ENCODE data around the gene BCAR3.
"Not testable (repeated sequence)": the region's sequence is repeated elsewhere in the genome, so short reads cannot be mapped to it uniquely, and the experiment has no call there.

BCAR3 gene

GRCh38 chr1:93705892-93706500 lies 24.4 kb upstream of the BCAR3 start:
- no peak for DNase-seq (ENCODE audit: low read depth)

GRCh38 chr1:93704052-93704451 lies 22.4 kb upstream of the BCAR3 start:
- DNase-seq (ENCODE audit: low read depth), result no peak

- DNase-seq (ENCODE audit: low read depth), result no peak
These were observed 22.0 kb upstream of the BCAR3 start for GRCh38 chr1:93703643-93704042.

- DNase-seq (ENCODE audit: low read depth), result no peak
These were observed 21.2 kb upstream of the BCAR3 start for GRCh38 chr1:93702828-93703183.

- DNase-seq (ENCODE audit: low read depth), result no peak
These were observed 20.6 kb upstream of the BCAR3 start for GRCh38 chr1:93702111-93702827.

GRCh38 chr1:93701629-93702028 lies 20.0 kb upstream of the BCAR3 start:
- no peak for DNase-seq (ENCODE audit: low read depth)

GRCh38 chr1:93700532-93701469 lies 19.2 kb upstream of the BCAR3 start:
- no peak for DNase-seq (ENCODE audit: low read depth)

- no peak for DNase-seq (ENCODE audit: low read depth)
These were observed 18.0 kb upstream of the BCAR3 start for GRCh38 chr1:93699503-93700168.

- no peak for DNase-seq (ENCODE audit: low read depth)
These were observed 17.4 kb upstream of the BCAR3 start for GRCh38 chr1:93699049-93699384.

- DNase-seq (ENCODE audit: low read depth), result no peak
These were observed 16.9 kb upstream of the BCAR3 start for GRCh38 chr1:93698329-93699048.

- DNase-seq (ENCODE audit: low read depth), result not testable (repeated sequence)
These were observed 15.9 kb upstream of the BCAR3 start for GRCh38 chr1:93697566-93697965.

GRCh38 chr1:93695411-93696005 lies 13.9 kb upstream of the BCAR3 start:
- DNase-seq (ENCODE audit: low read depth), result no peak

GRCh38 chr1:93694819-93695218 lies 13.2 kb upstream of the BCAR3 start:
- no peak for DNase-seq (ENCODE audit: low read depth)

- no peak for DNase-seq (ENCODE audit: low read depth)
These were observed 12.4 kb upstream of the BCAR3 start for GRCh38 chr1:93694039-93694438.

- no peak for DNase-seq (ENCODE audit: low read depth)
These were observed 11.4 kb upstream of the BCAR3 start for GRCh38 chr1:93692983-93693591.

- no peak for DNase-seq (ENCODE audit: low read depth)
These were observed 10.8 kb upstream of the BCAR3 start for GRCh38 chr1:93692451-93692861.

GRCh38 chr1:93692026-93692425 lies 10.4 kb upstream of the BCAR3 start:
- DNase-seq (ENCODE audit: low read depth), result no peak

- DNase-seq (ENCODE audit: low read depth), result no peak
These were observed 9.5 kb upstream of the BCAR3 start for GRCh38 chr1:93690921-93691789.

- no peak for DNase-seq (ENCODE audit: low read depth)
These were observed 8.7 kb upstream of the BCAR3 start for GRCh38 chr1:93690341-93690740.
